ENCODE data around the gene CMTM5.
"Not testable (repeated sequence)": the region's sequence is repeated elsewhere in the genome, so short reads cannot be mapped to it uniquely, and the experiment has no call there.

Gene CMTM5

GRCh38 chr14:23414906-23415820 is 38.3 kb downstream of the CMTM5 start:
- no peak for DNase-seq (ENCODE audit: low read depth, low spot score)

GRCh38 chr14:23415821-23416778 is 39.3 kb downstream of the CMTM5 start:
- DNase-seq (ENCODE audit: low read depth, low spot score): no peak

- no peak for DNase-seq (ENCODE audit: low read depth, low spot score)
These were observed 40.0 kb downstream of the CMTM5 start for GRCh38 chr14:23416801-23417200.

- not testable (repeated sequence) for DNase-seq (ENCODE audit: low read depth, low spot score)
These were observed 40.4 kb downstream of the CMTM5 start for GRCh38 chr14:23417269-23417668.

GRCh38 chr14:23418021-23418420 is 41.2 kb downstream of the CMTM5 start:
- no peak for DNase-seq (ENCODE audit: low read depth, low spot score)

GRCh38 chr14:23419646-23420045 is 42.8 kb downstream of the CMTM5 start:
- DNase-seq (ENCODE audit: low read depth, low spot score): not testable (repeated sequence)

GRCh38 chr14:23421594-23421993 is 44.7 kb downstream of the CMTM5 start:
- DNase-seq (ENCODE audit: low read depth, low spot score): no peak

GRCh38 chr14:23423657-23424056 is 46.8 kb downstream of the CMTM5 start:
- DNase-seq (ENCODE audit: low read depth, low spot score): no peak

- no peak for DNase-seq (ENCODE audit: low read depth, low spot score)
These were observed 48.3 kb downstream of the CMTM5 start for GRCh38 chr14:23425169-23425568.

GRCh38 chr14:23425798-23426197 is 49.0 kb downstream of the CMTM5 start:
- not testable (repeated sequence) for DNase-seq (ENCODE audit: low read depth, low spot score)

GRCh38 chr14:23428686-23429495 is 52.0 kb downstream of the CMTM5 start:
- DNase-seq (ENCODE audit: low read depth, low spot score): no peak
